Measurements from ENCODE around the gene CTSH. TPM values are rescaled to one million over a fixed set of nuclear protein-coding genes. Genes with fewer than 3 reads are reported as not detected.

Gene CTSH
- total and polyA plus RNA-seq, 2 of the 13 experiments (the other 11 are each of a cell fraction or from before 2014, with no cell fraction given) = 265 to 653 TPM

DNA sequence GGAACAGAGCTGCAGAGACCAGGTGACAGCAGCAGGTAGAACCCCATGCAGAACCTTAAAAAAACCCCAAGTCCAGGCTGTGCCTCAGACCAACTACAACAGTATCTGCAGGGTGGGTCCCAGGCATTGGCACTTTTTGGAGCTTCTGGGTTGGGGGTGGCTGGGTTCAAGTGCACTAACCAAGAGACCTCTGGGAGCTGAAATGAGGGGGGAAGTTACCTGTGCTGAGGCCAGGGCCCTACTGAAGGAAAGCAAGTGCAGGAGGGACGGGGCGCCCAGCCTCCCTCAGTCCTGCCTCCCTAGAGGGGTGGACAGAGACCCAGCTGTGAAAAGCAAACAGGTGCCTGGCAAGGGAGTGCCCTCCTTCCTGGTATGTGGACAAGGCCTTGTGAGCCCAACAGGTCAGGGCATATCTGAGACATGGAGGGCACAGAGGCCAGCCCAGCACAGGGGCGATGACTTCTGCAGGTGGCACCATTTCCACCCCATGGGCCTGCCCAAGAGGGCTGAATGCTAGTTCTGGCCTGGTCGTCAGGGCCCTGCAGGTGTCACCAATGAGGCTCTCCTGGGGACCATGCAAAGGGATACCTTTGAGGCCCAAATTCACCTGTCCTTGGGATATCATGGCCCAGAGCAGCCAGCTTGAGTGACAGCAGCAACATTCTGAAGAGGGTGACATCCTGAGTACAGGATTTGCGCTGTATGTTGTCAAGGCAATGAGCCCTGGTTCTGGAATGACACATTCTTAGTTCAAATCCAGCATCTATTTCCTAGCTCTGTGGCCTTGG is 18.7 kb downstream of the CTSH start (continued):
- TF ChIP-seq, protein P1, sequence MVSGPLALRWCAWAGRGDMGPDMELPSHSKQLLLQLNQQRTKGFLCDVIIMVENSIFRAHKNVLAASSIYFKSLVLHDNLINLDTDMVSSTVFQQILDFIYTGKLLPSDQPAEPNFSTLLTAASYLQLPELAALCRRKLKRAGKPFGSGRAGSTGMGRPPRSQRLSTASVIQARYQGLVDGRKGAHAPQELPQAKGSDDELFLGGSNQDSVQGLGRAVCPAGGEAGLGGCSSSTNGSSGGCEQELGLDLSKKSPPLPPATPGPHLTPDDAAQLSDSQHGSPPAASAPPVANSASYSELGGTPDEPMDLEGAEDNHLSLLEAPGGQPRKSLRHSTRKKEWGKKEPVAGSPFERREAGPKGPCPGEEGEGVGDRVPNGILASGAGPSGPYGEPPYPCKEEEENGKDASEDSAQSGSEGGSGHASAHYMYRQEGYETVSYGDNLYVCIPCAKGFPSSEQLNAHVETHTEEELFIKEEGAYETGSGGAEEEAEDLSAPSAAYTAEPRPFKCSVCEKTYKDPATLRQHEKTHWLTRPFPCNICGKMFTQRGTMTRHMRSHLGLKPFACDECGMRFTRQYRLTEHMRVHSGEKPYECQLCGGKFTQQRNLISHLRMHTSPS (CRISPR knock-in tag; IDR thresholded peaks at IDR 0.05; ENCODE audit: low read depth) = 0 out of 2 replicates have a peak, but pooled peaks have one; percentile 14

DNA sequence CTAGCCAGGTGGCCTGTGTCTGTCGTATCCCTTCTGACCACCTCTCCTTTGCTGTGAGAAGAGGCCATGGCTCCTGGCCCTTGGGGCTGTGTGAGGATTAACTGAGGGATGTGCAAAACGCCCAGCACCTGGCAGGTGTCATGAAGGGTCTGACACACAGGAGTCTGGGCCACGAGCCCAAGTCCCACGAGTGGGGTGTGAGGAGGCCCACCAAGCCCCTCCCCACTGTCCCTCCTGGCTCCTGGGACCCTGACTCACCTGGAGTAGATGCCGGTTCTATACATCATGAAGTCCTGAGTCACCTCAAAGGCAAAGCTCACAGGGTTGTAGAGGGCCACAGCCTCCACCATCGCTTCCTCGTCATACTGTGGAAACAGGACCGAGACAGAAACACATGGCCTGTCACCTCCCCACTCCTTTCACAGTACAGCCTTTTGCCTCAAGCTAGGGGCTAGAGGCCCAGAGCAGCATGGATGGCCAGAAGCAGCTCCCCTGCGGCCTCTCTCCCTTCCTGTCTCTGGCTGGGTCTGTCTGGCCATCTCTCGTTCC is 19.7 kb downstream of the CTSH start:
- peaks cover 30 to 74% of the 10 kb centered on the region in 2 experiments; a peak in 4 of 5 replicates for H3K36me3 ChIP-seq (replicated peaks in 1 of 2; ENCODE audit: control insufficient read depth in 1 of 2, insufficient read depth in 2 of 2, low read length in 2 of 2)
- no peak overlapping the region for H3K27ac ChIP-seq (ENCODE audit: extremely low read length, insufficient read depth, low read length)

More for the DNA sequence above, 19.7 kb downstream of the CTSH start:
- ChIA-PET CTCF (ENCODE audit: low intra/inter-chr PET ratio, low total read pairs) (no interaction called here), POLR2A (interaction anchor here (1.0 to 1.1 kb wide), 2 partner anchors 18 to 64 kb away, joined by 3 read pairs; no protein-coding TSS in a partner anchor)
- in situ Hi-C loops (cut with HindIII; ENCODE audit: extremely low pct_ligation_motif_present, low pct_unique_long_range_greater_than_20kb) (no loop called here), intact Hi-C loops (cut with micrococcal nuclease; ENCODE audit: unreplicated experiment) (no loop called here)
- Histone ChIP-seq H4K20me1 (ENCODE audit: insufficient read depth, low read length) (no peaks in the 10 kb centered on the region), H3K9me3 (ENCODE audit: low read length) (no peaks in the 10 kb centered on the region), H3K79me2 (ENCODE audit: insufficient read depth, low read length) (no peaks in the 10 kb centered on the region), H3K9ac (ENCODE audit: insufficient read depth, low read depth, low read length) (no peak overlapping the region), H3K4me3 (replicated peaks in 1 of 3; ENCODE audit: insufficient read depth in 1 of 3, low read depth in 2 of 3, low read length in 3 of 3) (no peak overlapping the region), H2AFZ (ENCODE audit: low read length) (no peak overlapping the region), H3K27me3 (ENCODE audit: control insufficient read depth in 1 of 2, insufficient read depth in 2 of 2, low read length in 2 of 2) (no peaks in the 10 kb centered on the region), H3K4me1 (ENCODE audit: insufficient read depth, low read length) (no peaks in the 10 kb centered on the region), H3K4me2 (ENCODE audit: low read depth, low read length) (no peak overlapping the region)
- TF ChIP-seq TOPORS (CRISPR knock-in tag; IDR thresholded peaks at IDR 0.05) (no peak), REL (CRISPR knock-in tag; conservative IDR thresholded peaks at IDR 0.05) (no peak), NR3C1 (CRISPR knock-in tag; IDR thresholded peaks at IDR 0.05) (no peak), WIZ (CRISPR knock-in tag; IDR thresholded peaks at IDR 0.05) (no peak), POLR2A (IDR thresholded peaks at IDR 0.05; ENCODE audit: insufficient read depth in 1 of 2, low read depth in 2 of 2, low read length in 2 of 2) (peak in 1 of 2 experiments; percentile 13; a peak in 1 of 4 replicates)
- DNase-seq (ENCODE audit: low spot score) (no peak), FAIRE-seq (no peak), ATAC-seq (no peak)
- BruUV-seq (replicated peaks) = no TSS peak
- 94% methylated on average over 9 of the region's 10 CpGs for WGBS (ENCODE audit: low lambda C conversion rate)
